GM12878 (cell line): ENCODE measurements around the gene ZNF304. TPM values are rescaled to one million over a fixed set of nuclear protein-coding genes. Genes with fewer than 3 reads are reported as not detected.

Experiments used
- ATAC-seq: fragments of 200-7000 bp; cut with Tn5 transposase; 3 replicates; pipeline ENCODE4 v1.9.1; 2020; ENCODE audit warnings: mild to moderate bottlenecking, moderate library complexity
- BruUV-seq: library from RNA; stranded (reverse); fragments of 400-500 nt; replicated peaks from 2 replicates; lab custom pipeline; 2021; lab: Mats Ljungman, UMichigan
- CTCF ChIA-PET: fragments of 300-600 bp; sonication (Branson Sonifier 250); formaldehyde crosslinking; extraction: SDS; loops from one replicate; lab custom pipeline; 2021; ENCODE audit warnings: inconsistent platforms; lab: Yijun Ruan, JAX
- POLR2A ChIA-PET: fragments of 350-600 bp; formaldehyde crosslinking; extraction: SDS; loops from one replicate; lab custom pipeline; 2021; ENCODE audit warnings: inconsistent platforms; lab: Charles Lee
- RAD21 ChIA-PET: fragments of 300-600 bp; sonication (Branson Sonifier 250); formaldehyde crosslinking; loops from one replicate; lab custom pipeline; 2023; ENCODE audit warnings: antibody characterized with exemption; ENCODE audit not compliant: unreplicated experiment; lab: Charles Lee
- SMC1A ChIA-PET: fragments of 300-600 bp; sonication (Branson Sonifier 250); formaldehyde crosslinking; loops from one replicate; lab custom pipeline; 2023; ENCODE audit not compliant: unreplicated experiment, uncharacterized antibody; lab: Charles Lee
- DNase-seq: peaks from one replicate; pipeline ENCODE4 v3.0.0-alpha.2; 2011; ENCODE audit warnings: low read depth, low spot score
- FAIRE-seq: peaks from 3 replicates; lab custom pipeline; 2011; peaks lifted over from hg19 to GRCh38; lab: Jason Lieb, UNC
- H2AFZ ChIP-seq: 2 replicates; pipeline ENCODE4 v1.6.0; 2011; ENCODE audit warnings: low read depth, low read length, control low read depth; ENCODE audit not compliant: control insufficient read depth
- H3K27ac ChIP-seq: 2 replicates; pipeline ENCODE4 v1.5.1; 2011; ENCODE audit warnings: control low read depth; ENCODE audit not compliant: control insufficient read depth, insufficient read depth
- H3K27me3 ChIP-seq, 2 experiments: replicated peaks in 1 of 2; 2 replicates each; pipeline versions ENCODE4 v1.6.0 to v1.6.1; 2011; ENCODE audit warnings: low read length in 1 of 2; ENCODE audit not compliant: control insufficient read depth in 2 of 2, insufficient read depth in 2 of 2
- H3K36me3 ChIP-seq, 2 experiments: 2 replicates each; pipeline ENCODE4 v1.5.1; 2011; ENCODE audit warnings: low read length in 1 of 2; ENCODE audit not compliant: control insufficient read depth in 2 of 2, insufficient read depth in 2 of 2
- H3K4me1 ChIP-seq: 2 replicates; pipeline ENCODE4 v1.6.1; 2011; ENCODE audit warnings: mild to moderate bottlenecking, low read length, moderate library complexity, mixed read lengths; ENCODE audit not compliant: control insufficient read depth, insufficient read depth
- H3K4me2 ChIP-seq: 2 replicates; pipeline ENCODE4 v1.6.0; 2011; ENCODE audit warnings: control low read depth; ENCODE audit not compliant: control insufficient read depth, insufficient read depth
- H3K4me3 ChIP-seq: fragments of 200-600 bp; sonication (generic); 2 replicates; pipeline ENCODE4 v1.5.1; 2016
- H3K79me2 ChIP-seq: 2 replicates; pipeline ENCODE4 v1.6.0; 2011; ENCODE audit warnings: low read length; ENCODE audit not compliant: control insufficient read depth, insufficient read depth
- H3K9ac ChIP-seq: 2 replicates; pipeline ENCODE4 v1.8.0; 2011; ENCODE audit warnings: low read length, control low read depth, mixed read lengths; ENCODE audit not compliant: control insufficient read depth, insufficient read depth
- H3K9me3 ChIP-seq: replicated peaks from 3 replicates; pipeline ENCODE4 v1.5.1; 2011; ENCODE audit warnings: mild to moderate bottlenecking, low read length; ENCODE audit not compliant: control insufficient read depth, insufficient read depth
- H4K20me1 ChIP-seq: 2 replicates; pipeline ENCODE4 v1.6.0; 2011; ENCODE audit not compliant: control insufficient read depth, insufficient read depth
- DPF2 ChIP-seq: fragments of 450-650 bp; IDR thresholded peaks from 2 replicates; pipeline ENCODE4 v1.6.1; 2017; ENCODE audit warnings: mild to moderate bottlenecking
- ESRRA ChIP-seq: IDR thresholded peaks from 2 replicates; pipeline ENCODE4 v1.6.1; 2012; ENCODE audit warnings: mild to moderate bottlenecking, low read length, improper control_type of control experiment
- IRF4 ChIP-seq: IDR thresholded peaks from 2 replicates; pipeline ENCODE4 v1.6.1; 2011; ENCODE audit warnings: low read depth, low read length
- RAD51 ChIP-seq: fragments of 450-650 bp; IDR thresholded peaks from 2 replicates; pipeline ENCODE4 v1.6.1; 2016; ENCODE audit warnings: moderate library complexity, mild to moderate bottlenecking, inconsistent platforms
- RB1 ChIP-seq: fragments of 450-650 bp; formaldehyde crosslinking; IDR thresholded peaks from 2 replicates; pipeline ENCODE4 v1.6.1; 2017; ENCODE audit warnings: mild to moderate bottlenecking, borderline replicate concordance
- RUNX3 ChIP-seq: IDR thresholded peaks from 2 replicates; pipeline ENCODE4 v1.6.1; 2012; ENCODE audit warnings: low read length, inconsistent platforms
- SP1 ChIP-seq: IDR thresholded peaks from one replicate; pipeline ENCODE4 v1.6.1; 2011; ENCODE audit warnings: low read depth, low read length
- TCF3 ChIP-seq: IDR thresholded peaks from 2 replicates; pipeline ENCODE4 v1.6.1; 2012; ENCODE audit warnings: low read depth, mild to moderate bottlenecking, low read length, borderline replicate concordance; ENCODE audit not compliant: insufficient read depth
- ZBTB40 ChIP-seq: fragments of 450-650 bp; IDR thresholded peaks from 2 replicates; pipeline ENCODE4 v1.6.1; 2016; ENCODE audit warnings: mild to moderate bottlenecking, moderate library complexity, borderline replicate concordance
- ZNF384 ChIP-seq: IDR thresholded peaks from 2 replicates; pipeline ENCODE4 v1.6.1; 2012; ENCODE audit warnings: low read depth, mild to moderate bottlenecking, low read length, improper control_type of control experiment, borderline replicate concordance
- WGBS: methylation state at CpG from one replicate; pipeline ENCODE4 v1.1.6; 2016; ENCODE audit warnings: low lambda C conversion rate; ENCODE audit not compliant: insufficient replicate concordance, insufficient coverage; ENCODE audit errors: missing lambda C conversion rate; 5-methylcytosine and 5-hydroxymethylcytosine counted together
- in situ Hi-C: fragments of 300-500 bp; cut with MboI; formaldehyde crosslinking; loops from 9 replicates; pipeline ENCODE4 v1.14.3; 2018; ENCODE audit warnings: mixed read lengths
- intact Hi-C: fragments of 100-400 bp; cut with micrococcal nuclease; formaldehyde crosslinking; loops from one replicate; pipeline ENCODE4 v1.14.2; 2022; ENCODE audit not compliant: unreplicated experiment
- polyA plus RNA-seq, 11 experiments: library from polyadenylated mRNA; depleted of rRNA in 4 of 11; unstranded in 6 of 11; stranded (reverse) in 5 of 11; fragments of >200 nt; fragmentation: Nextera tagmentation in 4 of 11; fragmentation: Illumina TruSeq in 1 of 11; extraction: Ambion mirVana in 4 of 11; extraction: Trizol in 1 of 11; gene quantifications; 1 replicate in 1 of 11; 2 replicates in 10 of 11; pipeline versions ENCODE4 v1.2.1 to v1.2.3, GENCODE V29; 2011 to 2016; ENCODE audit warnings: inconsistent platforms in 2 of 11, missing spikeins in 2 of 11, low read depth in 1 of 11
- total RNA-seq, 4 experiments: library from RNA; depleted of rRNA in 3 of 4; stranded (reverse); fragments of >200 nt in 3 of 4; fragmentation: Illumina TruSeq in 1 of 4; extraction: Trizol in 1 of 4; gene quantifications; 2 replicates each; pipeline versions ENCODE4 v1.2.1 to v1.2.3, GENCODE V29; 2013 to 2021
- TF ChIP-seq, protein P1 (sequence below): fragments of 450-650 bp; IDR thresholded peaks from 2 replicates; pipeline ENCODE4 v1.6.1; 2018; ENCODE audit warnings: mild to moderate bottlenecking, low read depth, moderate library complexity; ENCODE audit not compliant: partially characterized antibody

Gene ZNF304
- total and polyA plus RNA-seq, 10 of the 15 experiments (the other 5 are each of a cell fraction or from before 2014, with no cell fraction given): 1.1 to 11.6 (median 6.9) TPM

GRCh38 chr19:57377498-57378146, 26.6 kb downstream of the ZNF304 start:
- Histone ChIP-seq H3K4me1 (no peaks in the 10 kb centered on the region), H3K79me2 (no peaks in the 10 kb centered on the region), H3K4me2 (no peak overlapping the region), H3K36me3 (peaks cover 1 to 3% of the 10 kb centered on the region in 2 experiments; a peak in 2 of 4 replicates), H4K20me1 (no peaks in the 10 kb centered on the region), H3K9me3 (peaks cover 20% of the 10 kb centered on the region), H3K27me3 (no peaks in the 10 kb centered on the region), H2AFZ (no peak overlapping the region), H3K27ac (no peak overlapping the region), H3K4me3 (no peak overlapping the region), H3K9ac (no peak overlapping the region)
- POLR2A ChIA-PET: no interaction called here
- RAD21 ChIA-PET: no interaction called here
- intact Hi-C loops: no loop called here
- SMC1A ChIA-PET: no interaction called here
- TF ChIP-seq, protein P1, sequence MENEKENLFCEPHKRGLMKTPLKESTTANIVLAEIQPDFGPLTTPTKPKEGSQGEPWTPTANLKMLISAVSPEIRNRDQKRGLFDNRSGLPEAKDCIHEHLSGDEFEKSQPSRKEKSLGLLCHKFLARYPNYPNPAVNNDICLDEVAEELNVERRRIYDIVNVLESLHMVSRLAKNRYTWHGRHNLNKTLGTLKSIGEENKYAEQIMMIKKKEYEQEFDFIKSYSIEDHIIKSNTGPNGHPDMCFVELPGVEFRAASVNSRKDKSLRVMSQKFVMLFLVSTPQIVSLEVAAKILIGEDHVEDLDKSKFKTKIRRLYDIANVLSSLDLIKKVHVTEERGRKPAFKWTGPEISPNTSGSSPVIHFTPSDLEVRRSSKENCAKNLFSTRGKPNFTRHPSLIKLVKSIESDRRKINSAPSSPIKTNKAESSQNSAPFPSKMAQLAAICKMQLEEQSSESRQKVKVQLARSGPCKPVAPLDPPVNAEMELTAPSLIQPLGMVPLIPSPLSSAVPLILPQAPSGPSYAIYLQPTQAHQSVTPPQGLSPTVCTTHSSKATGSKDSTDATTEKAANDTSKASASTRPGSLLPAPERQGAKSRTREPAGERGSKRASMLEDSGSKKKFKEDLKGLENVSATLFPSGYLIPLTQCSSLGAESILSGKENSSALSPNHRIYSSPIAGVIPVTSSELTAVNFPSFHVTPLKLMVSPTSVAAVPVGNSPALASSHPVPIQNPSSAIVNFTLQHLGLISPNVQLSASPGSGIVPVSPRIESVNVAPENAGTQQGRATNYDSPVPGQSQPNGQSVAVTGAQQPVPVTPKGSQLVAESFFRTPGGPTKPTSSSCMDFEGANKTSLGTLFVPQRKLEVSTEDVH: no peak
- TF ChIP-seq IRF4: no peak
- TF ChIP-seq TCF3: no peak
- TF ChIP-seq RAD51: no peak
- TF ChIP-seq SP1: no peak
- no peak for TF ChIP-seq ESRRA
- no peak for TF ChIP-seq RB1
- TF ChIP-seq DPF2: no peak
- TF ChIP-seq ZNF384: no peak
- TF ChIP-seq ZBTB40: no peak
- no peak for TF ChIP-seq RUNX3
- BruUV-seq: no TSS peak
- WGBS: 95% methylated on average over 3 of the region's 3 CpGs
- no peak for ATAC-seq
- in situ Hi-C loops: no loop called here
- no peak for FAIRE-seq
- CTCF ChIA-PET: no interaction called here
- DNase-seq: no peak
